CD4-positive, alpha-beta T cell (primary cell): ENCODE results near the gene XRCC4. TPM values are rescaled to one million over a fixed set of nuclear protein-coding genes. Genes with fewer than 3 reads are reported as not detected.

Experiments used
- ATAC-seq: fragments of 200-7000 bp; cut with Tn5 transposase; one replicate; pipeline ENCODE4 v1.10.0; 2022; ENCODE audit warnings: mild to moderate bottlenecking; ENCODE audit not compliant: poor library complexity
- CTCF ChIA-PET: fragments of 350-600 bp; sonication (Branson Sonifier 250); formaldehyde crosslinking; loops from one replicate; lab custom pipeline; 2021; ENCODE audit warnings: antibody characterized with exemption, inconsistent platforms; lab: Charles Lee
- POLR2A ChIA-PET: fragments of 350-600 bp; sonication (Branson Sonifier 250); formaldehyde crosslinking; loops from one replicate; lab custom pipeline; 2021; ENCODE audit warnings: antibody characterized with exemption, inconsistent platforms; lab: Charles Lee
- DNase-seq, 14 experiments: peaks; one replicate each; pipeline ENCODE4 v3.0.0-alpha.2; 2013 to 2020; ENCODE audit warnings: mixed read lengths in 2 of 14
- H3K27ac ChIP-seq, 2 donors: one replicate each; pipeline versions ENCODE4 v1.5.1 to v1.7.0; 2013; ENCODE audit warnings: low read length in 2 of 2, low read depth in 1 of 2, mild to moderate bottlenecking in 1 of 2
- H3K27me3 ChIP-seq, 2 experiments: 1 replicate in 1 of 2; 2 replicates in 1 of 2; pipeline versions ENCODE4 v1.6.1 to v1.7.0; 2013; ENCODE audit warnings: low read length in 2 of 2, control low read depth in 1 of 2, mild to moderate bottlenecking in 1 of 2, moderate library complexity in 1 of 2; ENCODE audit not compliant: insufficient read depth in 2 of 2, control insufficient read depth in 1 of 2
- H3K36me3 ChIP-seq: one replicate; pipeline ENCODE4 v1.6.1; 2013; ENCODE audit warnings: low read length, control low read depth; ENCODE audit not compliant: insufficient read depth
- H3K4me1 ChIP-seq: one replicate; pipeline ENCODE4 v1.6.1; 2013; ENCODE audit warnings: low read length, control low read depth; ENCODE audit not compliant: insufficient read depth
- H3K4me3 ChIP-seq: one replicate; pipeline ENCODE4 v1.5.1; 2013; ENCODE audit warnings: mild to moderate bottlenecking, low read length, moderate library complexity
- H3K9me3 ChIP-seq, 2 experiments: 1 replicate in 1 of 2; 2 replicates in 1 of 2; pipeline versions ENCODE4 v1.6.1 to v1.7.0; 2013; ENCODE audit warnings: low read length in 2 of 2, mild to moderate bottlenecking in 2 of 2, control low read depth in 1 of 2, moderate library complexity in 1 of 2; ENCODE audit not compliant: control insufficient read depth in 1 of 2, insufficient read depth in 1 of 2
- H3K27ac Mint-ChIP-seq: one replicate; pipeline ENCODE4 v1.8.0; 2020; ENCODE audit warnings: mixed read lengths
- H3K27me3 Mint-ChIP-seq: one replicate; pipeline ENCODE4 v1.8.0; 2021; ENCODE audit warnings: mixed read lengths
- H3K36me3 Mint-ChIP-seq: one replicate; pipeline ENCODE4 v1.8.0; 2021; ENCODE audit warnings: low read depth, mixed read lengths
- H3K4me1 Mint-ChIP-seq: one replicate; pipeline ENCODE4 v1.8.0; 2021; ENCODE audit warnings: low read depth, mixed read lengths
- H3K4me3 Mint-ChIP-seq: one replicate; pipeline ENCODE4 v1.8.0; 2020; ENCODE audit warnings: mild to moderate bottlenecking, mixed read lengths
- H3K9me3 Mint-ChIP-seq: one replicate; pipeline ENCODE4 v1.8.0; 2020; ENCODE audit warnings: mixed read lengths
- CTCF ChIP-seq: fragments of 200-600 bp; IDR thresholded peaks from one replicate; pipeline ENCODE4 v1.8.0; 2022; ENCODE audit warnings: antibody characterized with exemption, mild to moderate bottlenecking
- intact Hi-C, 2 experiments: fragments of 100-400 bp; cut with DNase I in 1 of 2; cut with micrococcal nuclease in 1 of 2; formaldehyde crosslinking; loops; one replicate each; pipeline versions ENCODE4 v1.15.1 to v1.9.0; 2023 to 2025; cut with DNase I, micrococcal nuclease
- total RNA-seq, 174 experiments: library from RNA in 2 of 174; stranded (reverse) in 2 of 174; gene quantifications; one replicate each; pipeline ENCODE4 v1.2.3 and lab custom pipeline; 2021 to 2026

XRCC4 gene
- total RNA-seq, 2 experiments from 2014 or later = 1.8 TPM

- intact Hi-C loops = loop anchor here (1.0 to 5.0 kb wide), 4 partner anchors 40 to 800 kb away; partner anchors contain the start of gene RPS23 (in 1 of the 2)
- H3K27ac ChIP-seq = peak overlapping the region; percentile 65 to 88
- H3K4me3 ChIP-seq = peak overlapping the region; percentile 76
- TF ChIP-seq CTCF = no peak
- H3K27me3 Mint-ChIP-seq = no peaks in the 10 kb centered on the region
- ChIA-PET POLR2A (interaction anchor here (0.6 to 1.9 kb wide), 13 partner anchors 7 to 1776 kb away, joined by 3 to 9 read pairs (median 4); partner anchors contain the start of genes RPS23, SSBP2 and ZCCHC9), CTCF (no interaction called here)
- H3K36me3 ChIP-seq = no peaks in the 10 kb centered on the region
- ATAC-seq (peak; percentile 4), DNase-seq (peak in 4 of 14 experiments; percentile 1 to 21 (median 7))
- H3K36me3 Mint-ChIP-seq = peaks cover 39% of the 10 kb centered on the region
- peak overlapping the region; percentile 95 for H3K27ac Mint-ChIP-seq
- H3K9me3 ChIP-seq = no peaks in the 10 kb centered on the region
- H3K27me3 ChIP-seq = no peaks in the 10 kb centered on the region
- peaks cover 53% of the 10 kb centered on the region for H3K4me1 Mint-ChIP-seq
- H3K4me1 ChIP-seq = peaks cover 13% of the 10 kb centered on the region
- H3K4me3 Mint-ChIP-seq = peak overlapping the region; percentile 94
- no peaks in the 10 kb centered on the region for H3K9me3 Mint-ChIP-seq
These were observed 415 bp downstream of the XRCC4 start for GRCh38 chr5:83077662-83078261.

DNA sequence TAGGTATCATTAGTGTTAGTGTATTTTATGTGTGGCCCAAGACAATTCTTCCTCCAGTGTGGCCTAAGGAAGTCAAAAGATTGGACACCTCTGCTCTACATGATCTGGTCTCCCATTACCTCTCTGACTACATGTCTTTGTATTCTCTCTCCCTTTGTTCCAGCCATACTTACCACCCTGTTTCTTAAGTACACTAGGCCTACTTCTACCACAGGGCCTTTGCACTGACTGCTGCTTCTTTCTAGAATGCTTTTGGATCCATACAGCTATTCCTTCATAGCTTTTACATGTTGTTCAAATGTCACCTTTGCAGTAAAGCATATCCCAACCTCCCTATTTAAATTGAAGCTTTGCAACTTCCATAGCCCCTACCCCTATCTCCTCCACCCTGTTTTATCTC is 5.4 kb downstream of the XRCC4 start:
- ATAC-seq (no peak), DNase-seq (no peak)
- Histone ChIP-seq H3K27me3 (no peaks in the 10 kb centered on the region), H3K36me3 (no peaks in the 10 kb centered on the region), H3K9me3 (no peaks in the 10 kb centered on the region), H3K27ac (no peak overlapping the region), H3K4me1 (peaks cover 4% of the 10 kb centered on the region), H3K4me3 (no peak overlapping the region)
- H3K27me3 Mint-ChIP-seq = no peaks in the 10 kb centered on the region
- ChIA-PET CTCF (no interaction called here), POLR2A (no interaction called here)
- no peak for TF ChIP-seq CTCF
- no peak overlapping the region for H3K4me3 Mint-ChIP-seq
- intact Hi-C loops = no loop called here
- H3K4me1 Mint-ChIP-seq = peaks cover 11% of the 10 kb centered on the region
- no peaks in the 10 kb centered on the region for H3K36me3 Mint-ChIP-seq
- no peak overlapping the region for H3K27ac Mint-ChIP-seq
- no peaks in the 10 kb centered on the region for H3K9me3 Mint-ChIP-seq

GRCh38 chr5:83084336-83084735 is 7.0 kb downstream of the XRCC4 start:
- Mint-ChIP-seq H3K27me3 (no peaks in the 10 kb centered on the region), H3K36me3 (no peaks in the 10 kb centered on the region), H3K4me3 (no peak overlapping the region), H3K9me3 (no peaks in the 10 kb centered on the region), H3K4me1 (no peaks in the 10 kb centered on the region), H3K27ac (no peak overlapping the region)
- H3K27ac ChIP-seq = no peak overlapping the region
- H3K27me3 ChIP-seq = no peaks in the 10 kb centered on the region
- no peak overlapping the region for H3K4me3 ChIP-seq
- no peaks in the 10 kb centered on the region for H3K4me1 ChIP-seq
- ChIA-PET POLR2A (no interaction called here), CTCF (no interaction called here)
- intact Hi-C loops = no loop called here
- no peaks in the 10 kb centered on the region for H3K9me3 ChIP-seq
- DNase-seq (no peak), ATAC-seq (no peak)
- no peak for TF ChIP-seq CTCF
- no peaks in the 10 kb centered on the region for H3K36me3 ChIP-seq
